Activated naive CD4-positive, alpha-beta T cell treated with Interleukin-2 at 50 U/mL for 16 hours (primary cell): Measurements from ENCODE around the gene SCN4B.
A peak's percentile ranks its signal among the peaks of the same experiment; 100 is the strongest.

Experiments
- DNase-seq: peaks from one replicate; pipeline ENCODE4 v3.0.0-alpha.2; 2020

SCN4B gene

DNA sequence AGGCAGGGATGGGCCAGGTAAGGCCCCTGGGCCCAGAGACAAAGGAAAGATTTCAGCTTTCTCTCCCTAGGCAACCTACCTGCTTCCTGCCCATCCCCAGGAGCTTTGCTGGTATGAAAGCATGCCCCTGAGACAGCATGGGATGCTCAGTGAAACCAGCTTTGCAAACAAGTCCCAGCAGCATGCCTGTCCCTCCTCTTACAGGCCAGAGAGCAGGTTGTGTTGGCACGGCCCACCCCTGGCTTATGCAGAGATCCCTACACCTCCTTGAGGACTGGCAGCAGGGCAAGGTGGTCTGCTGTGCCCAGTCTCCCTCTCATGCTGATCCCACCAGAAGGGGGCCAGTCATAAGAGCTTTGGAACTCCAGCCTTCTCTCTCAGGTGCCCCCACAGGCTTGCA, 3.1 kb downstream of the SCN4B start:
- DNase-seq, result no peak

DNA sequence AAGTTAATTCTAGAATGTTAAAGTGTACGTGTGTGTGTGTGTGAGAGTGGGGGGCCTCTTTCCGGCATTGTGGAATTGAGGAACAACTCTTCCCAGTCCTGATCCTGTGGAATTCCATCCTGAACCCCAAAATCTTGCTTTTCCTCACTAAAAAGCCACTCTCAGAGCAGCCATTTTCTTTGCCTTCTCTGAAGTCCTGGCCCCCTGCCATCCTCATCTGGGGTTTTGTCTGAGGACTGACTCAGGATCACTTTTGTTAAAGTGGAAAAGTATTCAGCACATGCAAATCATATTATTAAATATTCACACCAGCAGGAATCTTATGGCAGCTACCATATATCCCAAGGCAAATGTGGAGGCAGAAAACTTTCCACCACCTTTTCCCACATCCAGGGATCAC, 3.8 kb downstream of the SCN4B start:
- no peak for DNase-seq

- no peak for DNase-seq
These were observed 4.4 kb downstream of the SCN4B start for GRCh38 chr11:118148240-118148639.

DNA sequence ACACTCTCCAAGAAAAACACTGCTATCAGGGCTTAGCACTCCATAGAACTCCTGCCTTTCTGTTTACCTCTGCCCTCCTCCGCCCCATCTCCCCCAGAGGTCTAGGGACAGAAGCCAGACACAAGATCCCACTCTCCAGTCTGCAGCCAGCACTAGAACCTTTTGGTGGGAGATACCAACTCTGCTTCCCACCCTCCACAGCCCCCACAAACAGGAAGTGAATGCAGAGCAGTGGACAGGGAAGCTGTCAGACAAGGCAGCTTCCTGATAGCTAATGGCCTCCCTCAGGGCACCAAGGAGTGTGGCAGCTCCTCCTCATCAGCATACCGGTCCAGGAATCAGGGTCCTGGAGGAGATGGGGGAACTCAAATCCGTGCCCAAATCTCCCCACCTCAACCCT, 5.1 kb downstream of the SCN4B start:
- no peak for DNase-seq

DNA sequence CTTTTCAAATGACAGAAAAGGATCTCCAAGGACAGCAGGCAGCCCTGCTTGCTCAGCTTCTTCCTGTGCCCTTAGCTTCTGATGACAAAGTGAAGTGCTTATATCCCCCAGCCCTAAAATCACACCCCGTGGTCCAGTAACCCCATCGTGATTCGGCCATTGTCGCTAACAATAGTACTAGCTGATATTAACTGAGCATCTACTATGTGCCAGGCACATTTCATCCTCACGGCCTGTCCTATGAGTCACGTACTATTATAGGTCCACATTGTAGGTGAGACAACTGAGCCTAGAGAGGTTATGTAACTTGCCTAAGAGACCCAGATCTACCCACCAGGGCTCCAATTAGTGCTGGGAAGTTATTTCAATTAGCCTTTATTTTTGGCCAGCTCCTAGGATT, 6.1 kb downstream of the SCN4B start:
- no peak for DNase-seq

DNA sequence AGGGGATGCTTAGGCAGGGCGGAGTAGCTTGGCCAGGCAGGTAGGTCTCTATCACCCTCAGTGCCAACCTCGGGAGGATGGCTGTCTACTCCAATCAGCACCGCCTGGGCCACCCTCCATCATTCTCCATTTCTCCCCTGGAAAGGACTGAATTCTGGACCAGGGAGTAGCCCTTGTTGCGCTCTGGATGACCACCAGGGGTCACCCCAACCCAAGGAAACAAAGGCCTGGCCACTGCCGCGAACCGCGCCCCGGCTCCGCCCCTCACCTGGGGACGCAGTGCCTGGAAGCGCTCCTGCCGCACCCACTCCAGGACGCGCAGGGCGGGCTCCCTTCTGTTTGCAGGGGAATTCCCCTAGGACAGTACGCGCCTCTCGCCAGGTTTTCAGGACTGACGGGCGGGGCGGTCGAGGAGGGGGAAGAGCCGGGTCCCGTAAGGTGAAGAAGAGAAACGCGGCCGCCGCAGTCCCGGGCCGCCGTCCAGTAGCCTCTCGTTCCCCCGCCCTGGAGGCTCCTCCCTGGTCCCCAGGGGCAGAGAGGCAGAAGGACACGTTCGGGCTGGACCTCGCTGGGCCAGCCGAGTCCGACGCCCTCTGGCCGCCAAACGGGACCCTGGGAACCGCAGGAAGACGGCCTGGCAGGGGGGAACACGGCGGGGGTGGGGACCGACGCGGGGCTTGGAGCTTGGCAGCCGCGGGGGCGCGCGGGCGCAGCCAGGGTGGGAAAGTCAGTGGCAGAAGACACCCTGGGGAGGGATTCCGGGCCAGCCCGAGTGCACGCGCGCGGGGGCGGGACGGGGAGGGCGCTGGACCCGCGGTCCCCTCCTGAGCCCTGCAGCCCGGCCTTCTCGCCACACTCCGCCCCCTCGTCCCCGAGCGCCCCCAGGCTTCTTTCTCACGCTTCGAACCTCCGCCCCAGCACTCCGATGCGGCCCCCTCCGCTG, 7.1 kb downstream of the SCN4B start:
- DNase-seq, result peak; percentile 90

DNA sequence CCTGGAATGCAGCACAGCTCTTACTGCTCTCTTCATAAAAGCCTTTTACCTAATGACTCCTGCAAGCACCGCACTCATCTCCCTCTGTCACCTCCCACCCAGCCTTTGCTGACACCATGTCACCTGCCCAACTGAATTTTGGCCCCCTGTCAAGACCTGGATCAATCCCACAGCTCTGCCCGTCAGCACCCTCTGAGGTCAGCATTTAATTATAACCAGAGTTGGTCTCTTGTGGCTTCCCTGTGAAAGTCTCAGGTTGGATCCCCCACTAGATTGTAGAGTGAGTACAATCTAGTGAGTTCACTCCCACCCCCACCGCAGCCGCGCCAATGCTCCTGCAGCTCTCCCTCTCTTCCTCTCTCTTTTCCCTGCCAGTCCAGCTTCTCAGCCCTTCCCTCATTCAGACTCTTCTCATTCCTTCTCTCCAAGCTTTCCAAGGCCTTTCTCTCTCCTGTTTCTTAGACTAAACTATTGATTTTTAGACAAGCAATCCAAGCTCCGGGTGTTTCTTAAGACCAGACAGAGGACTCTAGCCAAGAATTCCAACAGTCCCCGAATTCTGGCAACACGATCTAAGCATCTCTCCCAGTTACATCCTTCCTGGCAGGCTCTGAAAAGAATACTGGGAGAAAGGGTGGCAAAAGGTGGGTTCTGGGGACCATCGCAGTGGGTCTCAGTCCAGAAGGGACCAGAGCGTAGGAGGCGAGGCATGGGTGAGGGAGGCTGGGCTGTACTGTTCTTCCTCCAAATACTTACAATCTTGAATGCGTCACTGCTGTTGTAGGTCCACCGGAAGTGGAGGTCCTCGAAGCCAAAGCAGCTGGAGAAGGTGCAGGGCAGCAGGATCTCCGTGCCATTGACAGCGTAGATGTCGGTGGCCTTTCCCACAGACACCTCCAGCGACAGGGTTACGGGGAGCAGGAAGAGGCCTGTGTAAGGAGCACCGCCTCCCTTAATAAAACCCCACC, 8.0 kb downstream of the SCN4B start:
- no peak for DNase-seq

DNA sequence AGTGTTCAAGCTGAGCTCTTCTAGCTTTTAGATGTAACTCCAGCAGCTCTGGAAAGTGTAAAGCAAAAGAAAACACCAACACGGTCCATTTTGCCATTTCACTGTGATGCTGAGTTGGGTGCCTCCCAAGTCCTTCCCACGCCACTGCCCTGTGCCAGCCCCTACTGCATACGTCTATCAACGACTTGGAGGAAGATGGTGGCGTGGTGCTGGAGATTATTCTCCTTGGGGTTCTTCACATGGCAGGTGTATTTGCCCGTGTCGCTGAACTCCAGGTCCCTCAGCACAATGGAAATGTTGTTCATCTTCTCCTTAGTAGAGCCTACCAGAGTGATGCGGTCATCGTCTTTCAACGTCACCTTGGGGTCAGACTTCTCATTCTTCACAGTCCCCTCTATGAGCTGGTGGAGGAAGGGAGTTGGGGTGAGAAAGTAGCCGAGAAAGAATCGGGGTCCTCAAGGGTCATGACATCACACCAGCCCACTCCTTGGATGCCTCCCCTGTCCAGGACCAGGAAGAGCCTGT, 8.9 kb downstream of the SCN4B start:
- no peak for DNase-seq

DNA sequence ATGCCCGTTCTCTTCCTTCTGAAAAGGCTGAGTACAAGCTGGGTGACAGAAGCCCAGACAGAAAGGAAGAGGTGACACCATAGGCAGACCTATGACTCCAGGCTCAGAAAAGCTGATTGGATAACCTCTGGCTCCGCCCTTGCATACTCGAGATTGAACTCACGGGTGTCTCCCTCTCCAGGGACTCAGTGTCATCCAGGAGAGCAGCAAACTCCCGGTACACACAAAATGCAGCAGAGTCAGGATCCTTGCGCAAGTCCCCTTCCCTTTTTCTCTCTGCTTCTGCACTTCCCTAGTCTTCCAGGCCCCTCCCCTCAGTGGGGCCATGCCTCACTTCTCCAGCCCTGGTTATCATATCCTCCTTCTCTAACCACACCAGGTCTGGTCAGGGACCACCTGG, 9.8 kb downstream of the SCN4B start:
- DNase-seq, result no peak

GRCh38 chr11:118142081-118142480, 10.5 kb downstream of the SCN4B start:
- no peak for DNase-seq

DNA sequence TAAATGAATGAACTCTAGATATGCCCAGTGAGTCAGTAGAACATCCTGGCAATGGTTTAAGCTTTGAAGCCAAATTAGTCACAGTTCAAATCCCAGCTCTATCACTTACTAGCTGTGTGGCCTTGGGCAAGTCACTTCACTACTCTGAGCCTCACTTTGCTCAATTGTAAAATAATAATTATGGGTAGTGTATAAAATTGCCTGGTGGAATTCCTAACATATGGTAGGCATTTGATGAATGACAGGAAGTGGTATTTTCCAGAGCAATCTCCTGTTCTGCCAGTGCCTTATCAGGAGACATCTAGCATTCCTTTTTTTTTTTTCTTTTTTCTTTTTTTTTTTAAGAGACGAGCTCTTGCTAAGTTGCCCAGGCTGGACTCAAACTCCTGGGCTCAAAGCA, 13.0 kb downstream of the SCN4B start:
- no peak for DNase-seq

GRCh38 chr11:118138839-118139420, 13.7 kb downstream of the SCN4B start:
- DNase-seq, result no peak

- no peak for DNase-seq
These were observed 15.8 kb downstream of the SCN4B start for GRCh38 chr11:118136801-118137200.

DNA sequence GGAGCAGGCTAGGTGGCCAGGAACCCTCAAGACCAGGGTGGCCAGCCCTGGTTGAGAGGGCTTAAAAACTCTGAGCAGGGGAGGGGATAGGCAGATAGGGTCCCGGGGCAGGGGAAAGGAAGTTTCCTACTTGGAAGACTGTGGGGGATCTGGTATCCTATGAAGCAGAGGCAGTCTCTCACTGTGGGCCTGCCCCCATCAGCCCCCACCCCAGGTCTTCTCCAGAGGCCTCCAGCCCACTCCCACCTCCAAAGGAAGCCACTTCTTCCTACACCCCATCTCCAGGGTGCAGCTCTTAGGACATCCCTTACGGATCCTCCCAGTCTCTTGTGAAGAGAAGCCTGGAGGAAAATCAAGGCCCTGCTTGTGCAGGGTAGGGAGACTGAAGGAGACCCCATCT, 16.3 kb downstream of the SCN4B start:
- no peak for DNase-seq

DNA sequence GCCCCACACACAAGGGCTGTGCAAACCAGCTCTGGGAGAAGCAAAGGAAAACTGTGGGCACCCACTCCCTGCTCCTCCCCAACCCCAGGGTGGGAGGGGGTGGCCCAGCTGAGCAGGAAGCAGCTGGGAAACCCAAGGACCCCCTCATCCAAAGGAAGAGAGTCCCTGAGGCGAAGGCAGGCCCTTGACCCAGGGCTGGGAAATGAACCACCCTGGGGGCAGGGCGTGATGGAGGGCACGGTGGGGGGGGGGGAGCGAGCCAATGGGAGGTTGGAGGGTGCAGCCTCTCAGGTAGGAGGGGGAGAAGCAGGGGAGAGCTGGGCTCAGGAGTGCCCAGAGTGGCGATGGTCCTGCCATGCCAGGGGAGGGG, 16.8 kb downstream of the SCN4B start:
- no peak for DNase-seq

GRCh38 chr11:118135051-118135795, 17.4 kb downstream of the SCN4B start:
- DNase-seq, result no peak

DNA sequence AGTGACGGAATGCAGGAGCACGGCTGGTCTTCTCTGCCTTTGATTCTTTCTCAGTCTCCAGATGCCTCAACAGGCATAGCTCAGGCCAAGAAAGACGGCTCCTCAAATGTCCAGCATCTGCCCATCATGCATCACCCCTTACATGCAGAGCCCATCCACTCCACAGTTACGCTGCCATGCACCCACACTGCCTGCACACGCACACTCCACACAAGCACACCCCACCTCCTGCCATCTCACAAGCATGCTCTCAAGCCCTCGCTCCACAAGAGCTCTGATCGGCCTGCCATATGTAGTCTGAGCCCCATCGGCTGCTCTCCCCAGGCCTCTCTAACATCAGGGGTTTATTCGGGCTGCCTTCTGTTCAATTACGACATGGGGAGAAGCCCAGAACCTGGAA, 18.8 kb downstream of the SCN4B start:
- DNase-seq, result no peak

GRCh38 chr11:118132385-118133151, 20.1 kb downstream of the SCN4B start:
- DNase-seq, result no peak

- DNase-seq, result no peak
These were observed 23.0 kb downstream of the SCN4B start for GRCh38 chr11:118129471-118130172.

DNA sequence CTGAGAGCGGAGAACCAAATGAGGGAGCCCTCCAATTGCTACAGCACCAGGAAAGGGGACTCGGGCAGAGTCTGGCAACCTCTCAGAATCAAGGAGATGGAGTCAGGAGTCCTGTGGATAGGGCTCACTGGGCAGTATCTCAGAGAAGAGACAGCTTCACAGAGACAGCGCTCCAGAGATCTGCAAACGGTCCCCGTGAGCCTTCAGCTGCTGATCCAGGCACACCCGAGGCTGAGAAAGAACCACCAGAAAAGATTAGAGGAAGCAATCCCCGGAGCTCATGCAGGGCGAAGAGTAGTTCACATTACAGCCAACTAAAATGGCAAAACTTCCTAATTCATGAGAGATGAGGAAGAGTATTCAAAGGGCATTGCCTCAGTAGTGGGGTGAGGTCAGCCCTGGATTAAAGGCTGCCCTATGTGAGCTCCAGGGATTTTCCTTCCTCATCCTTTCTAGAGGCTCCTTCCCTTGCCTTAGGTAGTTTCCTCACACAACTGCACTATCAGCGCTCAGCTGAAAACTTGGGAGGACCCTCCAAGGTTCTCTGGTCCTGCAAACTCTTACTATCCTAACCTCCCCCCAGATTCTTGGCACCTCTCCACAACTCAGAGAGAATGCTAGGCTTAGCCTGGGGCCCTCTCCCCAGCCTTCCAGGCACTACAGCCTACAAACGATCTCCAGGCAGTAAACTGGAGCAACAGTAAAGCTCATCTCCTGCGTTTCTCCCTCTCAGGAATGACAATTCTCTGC, 23.7 kb downstream of the SCN4B start:
- no peak for DNase-seq
